Smooth muscle cell (in vitro differentiated cells): ENCODE measurements around the gene CHRM2. TPM values are rescaled to one million over a fixed set of nuclear protein-coding genes. Genes with fewer than 3 reads are reported as not detected.

Experiments
- DNase-seq: peaks from one replicate; lab custom pipeline; 2025; ENCODE audit not compliant: unreplicated experiment; lab: John Stamatoyannopoulos, UW
- H2AFZ ChIP-seq: fragments of 200-600 bp; sonication (generic); 2 replicates; pipeline ENCODE4 v1.6.0; 2016; ENCODE audit warnings: antibody characterized with exemption, low read depth, mild to moderate bottlenecking
- H3F3A ChIP-seq: fragments of 200-600 bp; sonication (generic); 2 replicates; pipeline ENCODE4 v1.6.0; 2017; ENCODE audit warnings: antibody characterized with exemption, low read depth
- H3K27ac ChIP-seq: fragments of 200-600 bp; sonication (generic); 2 replicates; pipeline ENCODE4 v1.5.1; 2016; ENCODE audit warnings: low read depth, mild to moderate bottlenecking
- H3K27me3 ChIP-seq: fragments of 200-600 bp; sonication (generic); 2 replicates; pipeline ENCODE4 v1.6.1; 2016; ENCODE audit warnings: low read depth, mild to moderate bottlenecking
- H3K36me3 ChIP-seq: fragments of 200-600 bp; sonication (generic); 2 replicates; pipeline ENCODE4 v1.5.1; 2016; ENCODE audit warnings: low read depth
- H3K4me1 ChIP-seq: fragments of 200-600 bp; sonication (generic); 2 replicates; pipeline ENCODE4 v1.5.1; 2016; ENCODE audit warnings: low read depth
- H3K4me2 ChIP-seq: fragments of 200-600 bp; sonication (generic); 2 replicates; pipeline ENCODE4 v1.6.0; 2016; ENCODE audit warnings: mild to moderate bottlenecking
- H3K4me3 ChIP-seq: fragments of 200-600 bp; sonication (generic); 2 replicates; pipeline ENCODE4 v1.5.1; 2016; ENCODE audit warnings: mild to moderate bottlenecking
- H3K79me2 ChIP-seq: fragments of 200-600 bp; sonication (generic); 2 replicates; pipeline ENCODE4 v1.6.0; 2016; ENCODE audit warnings: low read depth, mild to moderate bottlenecking
- H3K9ac ChIP-seq: fragments of 200-600 bp; sonication (generic); 2 replicates; pipeline ENCODE4 v1.6.0; 2016; ENCODE audit warnings: low read depth
- H3K9me3 ChIP-seq: fragments of 200-600 bp; sonication (generic); replicated peaks from 2 replicates; pipeline ENCODE4 v1.5.1; 2016; ENCODE audit warnings: low read depth
- H4K20me1 ChIP-seq: fragments of 200-600 bp; sonication (generic); 2 replicates; pipeline ENCODE4 v1.6.0; 2016; ENCODE audit warnings: low read depth
- CTCF ChIP-seq: fragments of 200-600 bp; sonication (generic); IDR thresholded peaks from 2 replicates; pipeline ENCODE4 v1.5.1; 2017; ENCODE audit warnings: borderline replicate concordance, mild to moderate bottlenecking, antibody characterized with exemption; ENCODE audit not compliant: insufficient read depth, poor library complexity, severe bottlenecking
- WGBS: methylation state at CpG from one replicate; pipeline ENCODE4 v1.1.7; 2016; ENCODE audit warnings: low lambda C conversion rate; 5-methylcytosine and 5-hydroxymethylcytosine counted together
- polyA plus RNA-seq: library from polyadenylated mRNA; unstranded; fragments of >200 nt; fragmentation: Nextera tagmentation; extraction: Ambion mirVana; gene quantifications from 2 replicates; pipeline ENCODE4 v1.2.1, GENCODE V29; 2016
- total RNA-seq: library from RNA; depleted of rRNA; stranded (reverse); fragments of >200 nt; gene quantifications from 2 replicates; pipeline ENCODE4 v1.2.3, GENCODE V29; 2014

CHRM2 gene
- total and polyA plus RNA-seq, 2 experiments from 2014 or later: 0.33 to 3.0 TPM

GRCh38 chr7:136853654-136854053 lies 14.8 kb upstream of the CHRM2 start:
- WGBS: 24% methylated on average over 2 of the region's 2 CpGs
- Histone ChIP-seq H3K4me2 (peak overlapping the region; percentile 52), H3F3A (no peaks in the 10 kb centered on the region), H4K20me1 (no peaks in the 10 kb centered on the region), H3K4me3 (no peak overlapping the region), H2AFZ (no peak overlapping the region), H3K4me1 (no peaks in the 10 kb centered on the region), H3K79me2 (no peaks in the 10 kb centered on the region), H3K27me3 (no peaks in the 10 kb centered on the region), H3K9ac (no peak overlapping the region), H3K36me3 (no peaks in the 10 kb centered on the region), H3K27ac (no peak overlapping the region), H3K9me3 (no peaks in the 10 kb centered on the region)
- DNase-seq: no peak
- no peak for TF ChIP-seq CTCF

GRCh38 chr7:136857573-136857972 lies 10.9 kb upstream of the CHRM2 start:
- H3K9ac ChIP-seq: no peak overlapping the region
- H3K9me3 ChIP-seq: no peaks in the 10 kb centered on the region
- no peaks in the 10 kb centered on the region for H3K4me1 ChIP-seq
- no peak overlapping the region for H3K4me3 ChIP-seq
- H3K4me2 ChIP-seq: no peak overlapping the region
- H4K20me1 ChIP-seq: no peaks in the 10 kb centered on the region
- H2AFZ ChIP-seq: no peak overlapping the region
- 67% methylated on average over 3 of the region's 3 CpGs for WGBS
- peaks cover 15% of the 10 kb centered on the region for H3K27me3 ChIP-seq
- no peaks in the 10 kb centered on the region for H3K79me2 ChIP-seq
- no peaks in the 10 kb centered on the region for H3K36me3 ChIP-seq
- TF ChIP-seq CTCF: no peak
- no peak overlapping the region for H3K27ac ChIP-seq
- DNase-seq: no peak
- H3F3A ChIP-seq: no peaks in the 10 kb centered on the region

- Histone ChIP-seq H4K20me1 (no peaks in the 10 kb centered on the region), H2AFZ (no peak overlapping the region), H3K4me1 (no peaks in the 10 kb centered on the region), H3K9me3 (no peaks in the 10 kb centered on the region), H3K4me2 (no peak overlapping the region), H3K79me2 (no peaks in the 10 kb centered on the region), H3K36me3 (no peaks in the 10 kb centered on the region), H3K9ac (no peak overlapping the region), H3K27ac (no peak overlapping the region), H3F3A (no peaks in the 10 kb centered on the region), H3K27me3 (peaks cover 24% of the 10 kb centered on the region), H3K4me3 (no peak overlapping the region)
- DNase-seq: no peak
- no peak for TF ChIP-seq CTCF
- 30% methylated on average over 1 of the region's 1 CpG for WGBS
These were observed 8.6 kb upstream of the CHRM2 start for GRCh38 chr7:136859803-136860202.

- no peaks in the 10 kb centered on the region for H3F3A ChIP-seq
- no peaks in the 10 kb centered on the region for H3K36me3 ChIP-seq
- H3K4me3 ChIP-seq: no peak overlapping the region
- no peaks in the 10 kb centered on the region for H3K9me3 ChIP-seq
- no peak for TF ChIP-seq CTCF
- peaks cover 72% of the 10 kb centered on the region for H3K27me3 ChIP-seq
- WGBS: 92% methylated on average over 10 of the region's 10 CpGs
- H4K20me1 ChIP-seq: no peaks in the 10 kb centered on the region
- no peak for DNase-seq
- no peak overlapping the region for H2AFZ ChIP-seq
- no peaks in the 10 kb centered on the region for H3K79me2 ChIP-seq
- no peak overlapping the region for H3K27ac ChIP-seq
- no peak overlapping the region for H3K9ac ChIP-seq
- peaks cover 14% of the 10 kb centered on the region for H3K4me1 ChIP-seq
- H3K4me2 ChIP-seq: no peak overlapping the region
These were observed 3.2 kb upstream of the CHRM2 start for GRCh38 chr7:136865236-136865635.
